Measurements from ENCODE around the gene CTNNA2. TPM values are rescaled to one million over a fixed set of nuclear protein-coding genes. Genes with fewer than 3 reads are reported as not detected.

CTNNA2 gene
- total and polyA plus RNA-seq, 2 of the 8 experiments (the other 6 are each of a cell fraction or from before 2014, with no cell fraction given), result 3.9 to 9.0 TPM

DNA sequence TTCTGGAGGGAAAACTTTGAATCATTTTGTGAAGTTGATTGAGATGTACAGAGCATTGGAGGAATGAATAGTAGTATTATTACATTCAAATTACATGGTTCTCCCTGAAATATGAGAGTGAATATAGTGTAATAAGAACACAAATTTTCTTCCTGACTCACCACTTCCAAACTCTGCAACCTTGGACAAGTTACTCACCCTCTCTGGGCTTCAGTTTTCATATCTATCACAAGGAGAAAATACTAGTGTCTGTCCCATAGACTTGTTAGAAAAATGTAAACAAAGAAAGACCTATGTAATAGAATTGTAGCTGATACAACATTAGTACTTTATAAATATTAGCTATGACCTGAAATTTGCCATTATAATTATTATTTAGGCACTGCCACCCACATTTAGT, 640.9 kb downstream of the CTNNA2 start (continued):
- no peak for TF ChIP-seq ASH2L (IDR thresholded peaks at IDR 0.05; ENCODE audit: low read length)

Data from H1 (cell line).